ENCODE measurements around the gene B4GALT5.

DNA sequence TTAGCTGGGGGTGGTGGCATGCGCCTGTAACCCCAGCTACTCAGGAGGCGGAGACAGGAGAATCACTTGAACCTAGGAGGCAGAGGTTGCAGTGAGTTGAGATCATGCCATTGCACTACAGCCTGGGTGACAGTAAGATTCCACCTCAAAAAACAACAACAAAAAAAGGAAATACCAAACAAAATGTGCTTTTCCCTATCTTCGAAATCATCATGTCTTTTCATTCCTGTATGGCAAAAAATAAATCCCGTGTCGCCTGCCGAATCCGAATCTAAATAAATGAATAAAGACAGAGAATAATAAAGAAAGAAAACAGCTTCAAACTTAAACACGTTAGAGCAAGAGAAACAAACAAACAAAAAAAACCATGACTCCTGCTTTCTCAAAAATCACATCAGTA, 11.8 kb downstream of the B4GALT5 start:
- TF ChIP-seq, protein P1, sequence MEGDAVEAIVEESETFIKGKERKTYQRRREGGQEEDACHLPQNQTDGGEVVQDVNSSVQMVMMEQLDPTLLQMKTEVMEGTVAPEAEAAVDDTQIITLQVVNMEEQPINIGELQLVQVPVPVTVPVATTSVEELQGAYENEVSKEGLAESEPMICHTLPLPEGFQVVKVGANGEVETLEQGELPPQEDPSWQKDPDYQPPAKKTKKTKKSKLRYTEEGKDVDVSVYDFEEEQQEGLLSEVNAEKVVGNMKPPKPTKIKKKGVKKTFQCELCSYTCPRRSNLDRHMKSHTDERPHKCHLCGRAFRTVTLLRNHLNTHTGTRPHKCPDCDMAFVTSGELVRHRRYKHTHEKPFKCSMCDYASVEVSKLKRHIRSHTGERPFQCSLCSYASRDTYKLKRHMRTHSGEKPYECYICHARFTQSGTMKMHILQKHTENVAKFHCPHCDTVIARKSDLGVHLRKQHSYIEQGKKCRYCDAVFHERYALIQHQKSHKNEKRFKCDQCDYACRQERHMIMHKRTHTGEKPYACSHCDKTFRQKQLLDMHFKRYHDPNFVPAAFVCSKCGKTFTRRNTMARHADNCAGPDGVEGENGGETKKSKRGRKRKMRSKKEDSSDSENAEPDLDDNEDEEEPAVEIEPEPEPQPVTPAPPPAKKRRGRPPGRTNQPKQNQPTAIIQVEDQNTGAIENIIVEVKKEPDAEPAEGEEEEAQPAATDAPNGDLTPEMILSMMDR (IDR thresholded peaks at IDR 0.05; ENCODE audit: low read depth, low read length): no peak
- TF ChIP-seq EZH2phosphoT487 (IDR thresholded peaks at IDR 0.05; ENCODE audit: low read depth): no peak

All from OCI-LY3 (cell line).